ENCODE results near the gene OGDHL.
"Not testable (repeated sequence)": the region's sequence is repeated elsewhere in the genome, so short reads cannot be mapped to it uniquely, and the experiment has no call there.

OGDHL gene

DNA sequence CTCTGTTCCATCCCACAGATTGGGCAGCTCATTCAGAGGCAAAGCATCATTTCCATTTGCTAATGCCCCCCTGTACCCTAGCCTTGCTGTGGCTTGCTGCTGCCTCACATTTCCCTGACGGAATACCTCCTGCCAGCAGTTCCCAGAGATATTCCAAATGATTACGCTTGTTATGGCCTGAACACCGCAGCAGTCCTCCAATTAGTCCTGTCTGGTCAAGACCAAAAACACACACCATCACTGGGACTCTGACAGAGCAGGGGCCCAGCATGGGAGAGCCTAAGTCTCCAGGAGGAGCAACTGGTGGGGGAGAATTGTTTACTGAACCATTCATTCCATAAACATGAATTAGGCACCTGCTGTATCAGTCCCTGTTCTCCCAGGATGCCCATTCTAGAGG, 6.1 kb downstream of the OGDHL start:
- DNase-seq (ENCODE audit: low spot score), result no peak

DNA sequence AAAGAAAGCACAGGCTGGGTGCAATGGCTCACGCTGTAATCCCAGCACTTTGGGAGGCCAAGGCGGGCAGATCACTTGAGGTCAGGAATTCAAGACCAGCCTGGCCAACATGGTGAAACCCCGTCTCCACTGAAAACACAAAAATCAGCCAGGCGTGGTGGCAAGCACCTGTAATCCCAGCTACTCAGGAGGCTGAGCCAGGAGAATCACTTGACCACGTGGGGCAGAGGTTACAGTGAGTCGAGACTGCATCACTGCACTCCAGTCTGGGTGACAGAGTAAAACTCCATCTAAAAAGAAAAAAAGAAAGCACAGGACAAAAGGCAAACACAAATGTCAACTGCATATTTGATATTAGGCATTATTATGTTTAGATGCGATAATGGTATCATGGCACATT, 7.2 kb downstream of the OGDHL start:
- DNase-seq (ENCODE audit: low spot score), result not testable (repeated sequence)

- DNase-seq (ENCODE audit: low spot score), result no peak
Measured at GRCh38 chr10:49752584-49752983, 9.5 kb downstream of the OGDHL start.

DNA sequence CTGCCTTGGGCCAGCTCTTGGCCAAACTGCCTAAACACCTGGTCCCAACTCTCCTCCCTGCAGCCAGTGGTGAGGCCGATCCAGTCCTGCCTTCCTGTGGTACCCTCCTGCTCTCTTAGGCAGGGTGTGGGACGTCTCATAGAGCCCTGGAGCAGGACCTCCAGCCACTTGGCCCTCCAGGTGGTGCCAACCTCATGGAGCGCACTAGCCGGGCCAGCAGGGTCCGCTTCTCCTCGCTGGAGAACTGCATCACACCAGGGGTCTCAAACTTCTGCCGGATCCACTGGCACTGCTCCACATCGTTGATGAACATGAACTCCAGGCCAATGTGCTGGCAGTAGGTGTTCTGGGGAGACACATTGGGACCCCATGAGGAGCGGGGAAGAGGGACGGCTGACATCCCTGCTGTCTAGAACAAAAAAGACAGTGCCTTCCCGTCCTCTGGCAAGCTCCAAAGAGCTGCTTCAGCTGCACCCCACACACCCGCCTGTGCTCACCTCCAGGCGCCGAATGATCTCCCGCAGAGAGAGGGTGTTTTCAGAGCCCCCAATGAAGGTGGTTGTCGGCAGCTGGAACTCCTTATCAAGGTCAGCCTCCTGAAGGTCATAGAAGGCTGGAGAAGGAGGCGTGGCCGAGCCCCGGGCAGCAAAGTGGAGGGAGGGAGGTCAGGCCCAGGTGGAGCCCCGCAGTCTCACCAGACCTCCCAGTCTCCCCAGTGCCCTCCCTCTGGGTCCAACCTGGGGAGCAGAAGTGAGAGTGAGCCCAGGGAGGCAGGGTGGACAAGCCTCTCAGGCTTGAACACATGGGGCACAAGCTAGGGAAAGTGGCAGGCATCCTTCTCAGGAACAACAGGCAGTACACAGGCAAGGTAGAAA, 10.2 kb downstream of the OGDHL start:
- DNase-seq (ENCODE audit: low spot score), result no peak

DNA sequence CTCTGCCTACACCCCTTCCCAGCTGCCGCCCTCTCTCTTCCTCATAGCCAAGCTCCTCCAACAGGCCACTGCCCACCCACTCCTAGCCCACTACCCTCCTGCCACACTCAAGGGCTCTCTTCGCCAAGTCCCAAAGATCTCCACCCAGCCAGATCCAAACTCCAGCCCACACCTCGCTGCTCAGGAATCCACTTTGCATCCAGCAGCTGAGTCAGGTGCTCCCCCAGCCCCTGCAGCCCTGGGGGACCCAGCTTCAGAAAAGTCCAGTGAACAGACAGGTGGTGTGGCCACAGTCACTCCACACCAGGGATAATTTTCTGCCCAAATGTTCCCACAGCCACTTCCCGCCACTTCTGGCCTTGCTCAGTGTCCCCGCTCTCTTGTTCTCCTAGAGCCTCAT, 10.9 kb downstream of the OGDHL start:
- no peak for DNase-seq (ENCODE audit: low spot score)

DNA sequence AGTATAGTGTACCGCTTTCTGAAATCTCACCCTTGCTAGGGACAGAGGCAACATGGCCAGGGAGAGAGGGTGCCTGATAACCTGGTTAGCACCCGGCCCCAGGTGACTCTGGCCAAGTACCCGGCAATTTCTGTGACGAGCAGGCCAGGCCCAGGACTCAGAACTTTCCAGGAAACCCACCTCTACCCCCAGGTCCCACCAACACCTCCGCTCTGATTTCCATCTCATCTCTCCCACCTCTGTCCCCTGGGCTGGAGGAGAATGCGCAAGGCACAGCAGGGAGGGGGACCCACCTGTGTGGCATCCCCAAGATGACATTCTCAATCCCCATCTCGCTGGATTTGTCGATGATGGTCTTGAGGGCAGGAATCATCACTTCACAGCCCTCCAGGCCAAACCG, 11.6 kb downstream of the OGDHL start:
- DNase-seq (ENCODE audit: low spot score), result no peak

DNA sequence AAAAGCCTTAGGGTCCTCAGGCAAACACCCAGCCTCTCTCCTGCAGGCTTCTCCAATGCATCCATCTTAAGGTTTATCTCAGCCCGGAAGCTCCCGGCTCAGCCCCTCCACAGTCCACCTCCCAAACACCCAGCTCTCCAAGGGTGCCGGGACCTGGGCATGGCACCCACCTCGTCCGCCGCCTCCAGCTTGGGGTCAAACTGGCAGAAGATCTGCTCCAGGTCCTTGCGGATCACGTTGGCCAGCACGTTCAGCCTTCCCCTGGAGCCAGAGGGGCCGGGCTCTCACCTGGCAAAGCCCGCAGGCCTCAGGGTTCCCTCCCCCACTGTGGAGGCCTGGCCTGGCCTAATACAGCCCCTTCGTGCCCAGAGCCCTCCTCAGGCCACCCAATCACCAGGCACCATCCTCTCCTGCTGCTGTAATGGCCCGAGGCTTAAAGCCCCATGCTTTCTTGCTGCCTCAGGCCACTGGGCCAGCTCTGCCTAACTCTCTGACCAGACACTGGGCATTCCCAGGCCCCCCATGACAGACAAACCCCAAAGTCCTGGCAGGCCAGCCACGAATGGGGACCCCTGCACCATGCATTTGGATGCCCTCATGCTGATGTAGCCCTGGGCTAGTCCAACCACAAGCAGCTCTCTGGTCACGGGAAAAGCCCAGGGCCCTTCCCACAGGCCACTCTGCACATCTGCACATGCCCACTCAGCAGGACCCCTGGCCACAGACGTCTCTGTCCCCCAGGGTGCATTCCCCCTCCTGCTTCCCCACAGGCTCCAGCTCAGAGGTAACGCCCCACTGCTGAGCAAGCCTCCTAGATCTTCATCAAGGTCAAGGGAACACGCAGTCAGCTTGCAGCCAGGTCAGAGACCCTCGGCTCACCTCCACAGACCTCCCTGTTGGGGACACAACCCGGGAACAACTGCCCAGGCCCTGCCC, 12.3 kb downstream of the OGDHL start:
- DNase-seq (ENCODE audit: low spot score), result no peak

DNA sequence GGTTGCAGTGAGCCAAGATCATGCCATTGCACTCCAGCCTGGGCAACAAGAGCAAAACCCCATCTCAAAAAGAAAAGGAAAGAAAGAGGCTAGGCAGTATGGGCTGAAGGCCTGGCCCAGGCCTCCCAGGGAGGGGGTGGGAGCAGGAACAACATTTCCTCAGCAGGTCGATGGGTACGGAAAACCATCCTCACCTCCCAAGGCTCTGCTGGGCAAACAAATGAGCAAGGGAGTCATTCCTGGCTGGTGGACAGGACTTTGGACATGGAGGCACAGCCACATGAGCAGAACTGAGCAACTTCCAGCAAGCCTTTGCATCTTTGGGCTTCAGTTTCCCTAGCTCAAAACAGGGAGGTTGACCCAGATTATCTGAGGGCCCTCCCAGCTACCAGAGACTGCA, 13.0 kb downstream of the OGDHL start:
- no peak for DNase-seq (ENCODE audit: low spot score)

GRCh38 chr10:49748006-49748405, 14.1 kb downstream of the OGDHL start:
- no peak for DNase-seq (ENCODE audit: low spot score)

GRCh38 chr10:49747303-49747646, 14.8 kb downstream of the OGDHL start:
- no peak for DNase-seq (ENCODE audit: low spot score)

DNA sequence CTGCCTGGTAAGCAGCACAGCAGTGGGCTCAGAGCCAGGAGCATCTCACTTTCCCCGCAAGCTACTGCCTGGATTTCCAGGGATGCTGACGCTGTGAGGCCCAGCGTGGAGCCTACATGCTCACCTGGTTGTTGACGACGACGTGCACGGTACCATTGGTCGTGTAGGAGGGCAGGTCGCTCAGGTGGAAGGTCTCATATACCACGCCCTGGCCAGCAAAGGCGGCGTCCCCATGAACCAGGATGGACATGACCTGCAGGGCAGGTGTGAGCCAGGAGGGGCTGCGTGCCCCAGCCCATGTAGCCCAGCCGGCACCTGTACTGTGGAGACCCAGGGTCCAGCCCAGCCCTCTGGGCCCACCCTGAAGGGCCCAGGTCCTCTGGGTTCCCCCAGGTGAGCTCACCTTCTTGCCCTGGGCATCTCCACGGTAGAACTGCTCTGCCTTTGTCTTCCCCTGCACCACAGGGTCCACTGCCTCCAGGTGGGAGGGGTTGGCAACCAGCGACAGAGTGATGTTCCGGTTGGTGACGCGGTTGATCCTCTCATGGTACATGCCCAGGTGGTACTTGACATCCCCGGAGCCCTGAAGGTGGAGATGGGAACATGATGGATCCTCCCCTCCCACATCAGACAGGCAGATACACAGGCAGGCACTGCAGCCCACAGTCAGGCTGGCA, 15.4 kb downstream of the OGDHL start:
- no peak for DNase-seq (ENCODE audit: low spot score)

DNA sequence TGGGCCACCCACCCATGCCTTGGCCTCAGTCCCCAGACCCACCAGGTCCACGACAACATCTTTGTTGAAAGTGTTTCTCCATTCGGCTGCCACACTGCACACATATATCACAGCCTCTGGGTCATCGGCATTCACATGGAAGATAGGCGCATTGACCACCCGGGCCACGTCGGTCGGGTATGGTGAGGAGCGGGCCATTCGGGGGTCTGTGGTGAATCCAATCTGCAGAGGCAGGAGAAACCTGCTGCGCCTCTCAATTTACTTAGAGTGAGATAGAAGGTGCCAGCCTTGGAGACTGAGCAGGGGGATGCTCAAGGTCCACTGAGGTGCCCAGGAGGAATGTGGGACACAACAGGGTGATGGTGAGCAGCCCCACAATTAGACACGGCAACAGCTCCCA, 16.4 kb downstream of the OGDHL start:
- no peak for DNase-seq (ENCODE audit: low spot score)

DNA sequence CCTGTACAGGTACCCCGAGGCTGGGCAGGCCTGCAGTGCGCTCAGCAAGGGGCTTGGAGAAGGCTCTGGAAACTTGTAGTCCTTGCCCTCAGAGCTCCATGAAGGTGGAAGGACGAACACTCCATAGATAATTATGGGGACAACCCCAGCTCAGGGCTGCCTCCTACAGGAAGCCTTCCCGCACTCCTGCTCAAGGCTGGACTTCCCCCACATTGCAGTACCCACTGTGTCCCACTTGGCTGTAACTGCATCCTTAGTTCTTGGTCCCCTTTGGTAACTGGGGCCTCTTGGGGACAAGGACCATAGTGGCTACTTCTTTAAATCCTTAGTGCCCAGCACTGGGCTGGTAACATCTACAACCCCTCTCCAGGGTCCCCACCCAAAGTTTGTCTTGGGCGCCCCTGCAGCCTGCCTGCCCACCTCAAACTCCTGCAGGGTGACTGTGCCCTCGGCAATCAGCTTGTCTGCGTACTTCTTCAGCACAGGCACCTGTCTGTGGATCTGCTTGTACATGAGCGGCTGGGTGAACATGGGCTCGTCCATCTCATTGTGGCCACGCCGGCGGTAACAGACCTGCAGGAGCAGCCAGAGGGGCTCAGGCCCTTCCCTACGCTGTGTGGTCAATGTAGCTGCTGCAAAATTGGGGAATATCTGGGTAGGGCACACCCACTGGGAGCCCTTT, 17.1 kb downstream of the OGDHL start:
- DNase-seq (ENCODE audit: low spot score), result no peak

DNA sequence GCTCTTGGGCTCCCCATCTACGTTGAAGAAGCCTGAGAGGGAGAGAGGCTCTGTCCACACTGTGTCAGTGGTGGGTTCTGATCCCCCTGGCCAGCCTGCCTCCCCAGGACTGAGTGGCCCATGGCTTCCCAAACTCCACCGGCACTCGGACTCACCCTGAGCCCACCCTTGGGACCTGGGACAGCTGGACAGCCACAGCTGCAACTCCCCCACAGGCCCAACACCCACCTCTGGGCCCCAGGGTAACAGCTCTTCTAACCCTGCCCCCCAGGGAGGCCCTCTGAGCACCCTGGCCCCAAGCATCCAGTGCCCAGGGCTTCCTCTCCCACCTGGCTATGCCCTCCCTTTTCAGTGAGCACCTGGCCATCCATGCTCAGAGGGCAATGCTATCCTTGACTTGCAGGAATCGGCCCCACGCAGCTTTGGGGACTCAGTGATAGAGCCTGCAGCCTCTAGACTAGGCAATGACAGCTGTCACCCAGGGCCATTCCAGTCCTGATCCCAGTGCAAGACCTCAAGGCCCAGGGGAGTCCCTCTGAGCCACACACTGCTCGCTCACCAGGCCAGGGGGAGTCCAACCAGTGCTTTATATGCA, 17.9 kb downstream of the OGDHL start:
- DNase-seq (ENCODE audit: low spot score), result no peak

DNA sequence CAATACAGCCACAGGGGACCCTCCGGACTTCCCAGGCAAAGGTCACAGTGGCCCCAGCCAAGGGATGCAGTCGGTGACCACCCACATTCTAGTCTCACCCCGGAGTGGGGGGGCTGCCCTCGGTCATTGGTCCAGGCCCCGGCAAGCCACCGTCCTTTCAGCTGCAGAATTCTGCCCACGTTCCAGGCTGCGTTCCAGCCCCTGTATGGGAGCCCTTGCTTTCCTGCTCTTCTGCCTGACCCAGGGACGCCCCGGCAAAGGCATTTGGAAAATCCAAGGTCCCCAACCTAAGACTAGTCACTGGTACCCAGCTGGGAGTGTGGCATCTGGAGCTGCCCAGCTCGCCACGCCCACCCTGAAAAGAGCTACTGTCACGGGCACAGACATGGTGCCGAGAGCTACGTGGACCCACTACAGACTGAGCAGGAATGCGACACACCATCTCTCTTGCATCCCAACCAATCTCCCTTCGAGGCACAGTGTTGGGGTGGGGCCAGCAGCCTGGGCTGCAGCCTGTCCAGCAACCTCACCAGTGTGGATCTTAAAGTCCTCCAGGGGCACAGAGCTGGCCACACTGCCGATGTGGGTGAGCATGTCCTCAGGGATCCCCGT, 18.6 kb downstream of the OGDHL start:
- no peak for DNase-seq (ENCODE audit: low spot score)

DNA sequence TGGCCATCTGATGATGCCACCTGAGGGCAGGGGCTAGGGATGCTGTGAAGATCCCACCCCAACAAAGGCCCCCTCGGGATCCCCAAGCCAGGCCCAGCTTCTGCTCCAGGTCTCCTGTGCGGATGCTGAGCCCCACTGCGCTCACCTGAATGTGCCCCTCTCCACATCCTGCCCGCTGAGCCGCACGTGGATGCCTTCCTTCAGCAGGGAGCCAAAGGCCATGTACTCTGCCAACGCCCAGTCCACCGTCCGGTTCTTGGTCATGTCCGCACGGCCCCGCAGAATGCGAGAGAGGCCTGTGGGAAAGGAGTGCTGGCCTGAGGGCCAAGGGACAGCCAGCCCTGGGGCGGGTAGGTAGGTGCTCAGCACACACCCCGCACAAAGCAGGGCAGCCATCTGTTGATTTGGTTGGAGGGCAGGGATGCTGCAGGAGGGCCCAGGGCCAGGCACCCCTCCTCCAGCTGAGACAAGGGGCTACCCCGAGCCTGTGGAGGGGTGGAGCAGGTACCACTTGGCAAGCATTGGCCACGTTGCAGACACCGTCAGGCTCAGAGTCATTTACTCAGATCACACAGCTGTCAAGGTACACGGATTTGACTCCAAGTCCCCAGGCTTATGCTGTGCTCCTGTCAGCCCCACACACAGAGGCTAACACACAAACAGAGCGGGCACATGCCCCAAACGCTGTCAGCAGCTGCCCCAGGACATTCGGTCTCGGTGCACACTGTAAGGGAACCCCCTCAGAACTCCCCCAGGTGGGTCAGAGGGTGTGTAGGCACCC, 19.2 kb downstream of the OGDHL start:
- DNase-seq (ENCODE audit: low spot score), result no peak

DNA sequence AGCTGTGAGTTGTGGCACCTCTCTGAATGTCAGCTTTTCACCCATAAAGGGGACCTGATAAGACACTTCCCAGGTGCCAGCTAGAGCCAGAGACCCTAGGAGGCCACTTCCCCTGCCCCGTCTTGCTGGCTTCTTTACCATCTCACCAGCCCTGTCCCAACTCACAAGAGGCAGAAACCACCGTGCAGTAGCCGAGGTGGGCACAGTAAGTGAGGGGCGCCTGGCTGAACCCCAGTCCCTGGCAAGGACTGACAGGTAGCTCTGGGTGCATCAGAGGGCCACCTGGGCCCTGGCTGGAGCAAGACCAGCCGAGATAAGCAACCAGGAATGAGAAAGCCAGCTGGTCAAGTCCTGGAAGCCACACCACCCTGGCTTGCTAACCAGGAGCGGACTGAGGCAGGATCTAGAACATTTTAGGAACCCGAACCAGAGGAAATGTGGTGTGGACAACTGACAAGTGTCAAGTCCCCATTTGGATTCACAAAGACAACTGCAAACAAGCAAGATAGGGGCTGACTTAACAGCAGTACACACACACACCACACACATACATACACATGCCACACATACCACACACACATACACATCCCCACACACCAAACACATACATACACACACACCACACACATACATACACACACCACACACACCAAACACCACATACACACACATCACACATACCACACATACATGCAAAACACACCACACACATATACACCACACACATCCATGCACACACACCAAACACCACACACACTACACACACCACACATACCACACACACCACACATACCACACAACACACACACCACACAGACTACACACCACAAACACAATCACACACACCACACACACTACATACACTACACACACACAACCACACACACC, 20.8 kb downstream of the OGDHL start:
- DNase-seq (ENCODE audit: low spot score), result no peak

GRCh38 chr10:49740346-49741107, 21.6 kb downstream of the OGDHL start:
- DNase-seq (ENCODE audit: low spot score), result no peak

- no peak for DNase-seq (ENCODE audit: low spot score)
Measured at GRCh38 chr10:49739426-49739825, 22.7 kb downstream of the OGDHL start.
